K562 (cell line): ENCODE measurements around the gene FADD. TPM values are rescaled to one million over a fixed set of nuclear protein-coding genes. Genes with fewer than 3 reads are reported as not detected.

Experiments
- ATAC-seq: fragments of 200-7000 bp; cut with Tn5 transposase; 3 replicates; pipeline ENCODE4 v1.9.1; 2020; ENCODE audit warnings: moderate library complexity
- BruUV-seq: library from RNA; stranded (reverse); fragments of 400-500 nt; replicated peaks from 2 replicates; lab custom pipeline; 2021; lab: Mats Ljungman, UMichigan
- CTCF ChIA-PET: fragments of 300-600 bp; formaldehyde crosslinking; extraction: SDS; loops from one replicate; lab custom pipeline; 2021; ENCODE audit warnings: low intra/inter-chr PET ratio; lab: Yijun Ruan, JAX
- POLR2A ChIA-PET: fragments of 300-600, 350-650 bp; sonication (Branson Sonifier 250); formaldehyde crosslinking; extraction: SDS; loops from one replicate; lab custom pipeline; 2021; ENCODE audit warnings: antibody characterized with exemption, inconsistent platforms; lab: Yijun Ruan, JAX
- DNase-seq, 4 experiments: peaks; one replicate each; pipeline versions ENCODE4 v3.0.0 to v3.0.0-alpha.2; 2011 to 2018; ENCODE audit warnings: low spot score in 3 of 4, mixed read lengths in 3 of 4; ENCODE audit errors: extremely low read depth in 1 of 4
- FAIRE-seq: peaks from 2 replicates; lab custom pipeline; 2011; peaks lifted over from hg19 to GRCh38; lab: Jason Lieb, UNC
- H2AFZ ChIP-seq: 2 replicates; pipeline ENCODE4 v1.6.0; 2011; ENCODE audit warnings: low read depth, low read length, control low read depth, inconsistent platforms
- H3K27ac ChIP-seq: fragments of 200-600 bp; 3 replicates; pipeline ENCODE4 v1.8.0; 2011; ENCODE audit warnings: low read depth, mild to moderate bottlenecking, control low read depth, inconsistent platforms, low read length, moderate library complexity, mixed read lengths; ENCODE audit errors: extremely low read depth
- H3K27me3 ChIP-seq, 2 experiments: fragments of 300-600 bp in 1 of 2; 2 replicates in 1 of 2; 3 replicates in 1 of 2; pipeline versions ENCODE4 v1.6.0 to v1.8.0; 2011; ENCODE audit warnings: inconsistent platforms in 2 of 2, low read length in 2 of 2, mild to moderate bottlenecking in 1 of 2, mixed read lengths in 1 of 2, moderate library complexity in 1 of 2; ENCODE audit not compliant: control insufficient read depth in 2 of 2, insufficient read depth in 2 of 2
- H3K36me3 ChIP-seq: fragments of 300-600 bp; 3 replicates; pipeline ENCODE4 v1.8.0; 2011; ENCODE audit warnings: mild to moderate bottlenecking, low read length, inconsistent platforms; ENCODE audit not compliant: control insufficient read depth, insufficient read depth
- H3K4me1 ChIP-seq, 2 experiments: fragments of 200-600 bp in 1 of 2; replicated peaks in 1 of 2; 2 replicates in 1 of 2; 3 replicates in 1 of 2; pipeline versions ENCODE4 v1.5.1 to v1.8.0; 2011; ENCODE audit warnings: inconsistent platforms in 2 of 2, low read length in 2 of 2, mild to moderate bottlenecking in 1 of 2, mixed read lengths in 1 of 2, moderate library complexity in 1 of 2; ENCODE audit not compliant: control insufficient read depth in 2 of 2, insufficient read depth in 2 of 2
- H3K4me2 ChIP-seq: 2 replicates; pipeline ENCODE4 v1.6.1; 2011; ENCODE audit warnings: low read length, control low read depth, inconsistent platforms, mixed read lengths; ENCODE audit not compliant: insufficient read depth
- H3K4me3 ChIP-seq: fragments of 200-600 bp; sonication (generic), shearing (Covaris generic); 2 replicates; pipeline ENCODE4 v1.5.1; 2016; ENCODE audit warnings: control low read depth, inconsistent platforms
- H3K79me2 ChIP-seq: fragments of 200-600 bp; 3 replicates; pipeline ENCODE4 v1.8.0; 2011; ENCODE audit warnings: low read length, inconsistent platforms; ENCODE audit not compliant: control insufficient read depth, insufficient read depth
- H3K9ac ChIP-seq, 2 experiments: 2 replicates each; pipeline versions ENCODE4 v1.6.0 to v1.6.1; 2011; ENCODE audit warnings: low read depth in 2 of 2, low read length in 2 of 2, control low read depth in 1 of 2, inconsistent platforms in 1 of 2, mild to moderate bottlenecking in 1 of 2, mixed read lengths in 1 of 2; ENCODE audit not compliant: insufficient read depth in 1 of 2
- H3K9me1 ChIP-seq: one replicate; pipeline ENCODE4 v1.6.0; 2011; ENCODE audit warnings: inconsistent platforms, mild to moderate bottlenecking, low read length, moderate library complexity; ENCODE audit not compliant: control insufficient read depth, insufficient read depth
- H3K9me3 ChIP-seq: replicated peaks from 2 replicates; pipeline ENCODE4 v1.5.1; 2011; ENCODE audit warnings: low read depth, low read length, inconsistent platforms; ENCODE audit not compliant: control insufficient read depth, insufficient read depth
- H4K20me1 ChIP-seq: replicated peaks from 2 replicates; pipeline ENCODE4 v1.6.1; 2011; ENCODE audit warnings: low read length, inconsistent platforms, mixed read lengths; ENCODE audit not compliant: control insufficient read depth, insufficient read depth
- HNRNPH1 ChIP-seq: fragments of 200-400 bp; formaldehyde crosslinking; optimal IDR thresholded peaks from 2 replicates; pipeline ENCODE3; 2017; ENCODE audit warnings: low read depth, mild to moderate bottlenecking, low read length, moderate library complexity
- JUNB ChIP-seq: fragments of 450-650 bp; formaldehyde crosslinking; conservative IDR thresholded peaks from 2 replicates; pipeline ENCODE4 v1.4.0; 2020; ENCODE audit warnings: mild to moderate bottlenecking
- NFE2L1 ChIP-seq: fragments of 450-650 bp; IDR thresholded peaks from 2 replicates; pipeline ENCODE4 v1.6.1; 2016; ENCODE audit warnings: missing genetic modification characterization, low read depth, mild to moderate bottlenecking, missing compliant biosample characterization, moderate library complexity, borderline replicate concordance
- PKNOX1 ChIP-seq: fragments of 450-650 bp; IDR thresholded peaks from 2 replicates; pipeline ENCODE4 v1.6.1; 2016
- STAG1 ChIP-seq: sonication (generic); formaldehyde crosslinking; IDR thresholded peaks from 2 replicates; pipeline ENCODE4 v1.5.0; 2020; ENCODE audit warnings: missing genetic modification reagents, borderline replicate concordance
- TARDBP ChIP-seq: fragments of 450-650 bp; IDR thresholded peaks from 2 replicates; pipeline ENCODE4 v1.6.1; 2016
- TGIF2 ChIP-seq: sonication (generic); formaldehyde crosslinking; IDR thresholded peaks from 2 replicates; pipeline ENCODE4 v1.8.1; 2022; ENCODE audit warnings: mild to moderate bottlenecking, missing genetic modification reagents, moderate library complexity
- ZKSCAN3 ChIP-seq: fragments of 250-450 bp; sonication (Bioruptor Pico); IDR thresholded peaks from 2 replicates; pipeline ENCODE4 v1.4.0; 2020
- ZNF146 ChIP-seq: IDR thresholded peaks from one replicate; pipeline ENCODE4 v1.6.1; 2018; ENCODE audit warnings: missing compliant biosample characterization; ENCODE audit not compliant: unreplicated experiment
- WGBS: fragments of 100-300 bp; shearing (Covaris generic); methylation state at CpG from one replicate; pipeline ENCODE4 v1.1.6; 2016; ENCODE audit warnings: low coverage, mixed read lengths; ENCODE audit not compliant: insufficient coverage; ENCODE audit errors: missing lambda C conversion rate; 5-methylcytosine and 5-hydroxymethylcytosine counted together
- in situ Hi-C: fragments of 300-500 bp; cut with MboI; formaldehyde crosslinking; loops from 4 replicates; pipeline ENCODE4 v1.15.0; 2018; ENCODE audit warnings: inconsistent platforms, mixed read lengths
- intact Hi-C: fragments of 100-400 bp; cut with micrococcal nuclease; formaldehyde crosslinking; loops from 2 replicates; pipeline ENCODE4 v1.14.2; 2022
- polyA plus RNA-seq, 8 experiments: library from polyadenylated mRNA; depleted of rRNA in 4 of 8; stranded (reverse) in 5 of 8; unstranded in 3 of 8; fragments of >200 nt; fragmentation: Nextera tagmentation in 2 of 8; fragmentation: Illumina TruSeq in 1 of 8; extraction: Ambion mirVana in 2 of 8; extraction: Trizol in 1 of 8; gene quantifications; 2 replicates each; pipeline versions ENCODE4 v1.2.1 to v1.2.3, GENCODE V29; 2011 to 2014; ENCODE audit warnings: inconsistent platforms in 1 of 8, missing spikeins in 1 of 8
- total RNA-seq, 7 experiments: library from RNA; depleted of rRNA in 6 of 7; stranded (reverse); fragments of >200 nt in 6 of 7; fragmentation: Illumina TruSeq in 2 of 7; extraction: Trizol in 2 of 7; gene quantifications; 2 replicates each; pipeline versions ENCODE4 v1.2.1 to v1.2.3, GENCODE V29; 2011 to 2021; ENCODE audit warnings: low replicate concordance in 1 of 7
- TF ChIP-seq, protein P1 (sequence below): fragments of 200-600 bp; sonication (generic); IDR thresholded peaks from one replicate; pipeline ENCODE4 v1.6.1; 2012; ENCODE audit warnings: mild to moderate bottlenecking, low read depth, low read length, inconsistent platforms

Gene FADD
- total and polyA plus RNA-seq, 9 of the 15 experiments (the other 6 are each of a cell fraction or from before 2014, with no cell fraction given): 0.29 to 26.9 (median 20.4) TPM

GRCh38 chr11:70240337-70240736 is 37.2 kb downstream of the FADD start (continued):
- TF ChIP-seq HNRNPH1: no peak
- TF ChIP-seq STAG1 (CRISPR knock-in tag): no peak
- no peak for TF ChIP-seq PKNOX1
- no peak for TF ChIP-seq ZKSCAN3 (CRISPR knock-in tag)

- H3K79me2 ChIP-seq: no peaks in the 10 kb centered on the region
- in situ Hi-C loops: no loop called here
- no peak for DNase-seq
- ChIA-PET POLR2A (no interaction called here), CTCF (no interaction called here)
- 5% methylated on average over 3 of the region's 3 CpGs for WGBS
- no peaks in the 10 kb centered on the region for H3K9me1 ChIP-seq
- H3K36me3 ChIP-seq: no peaks in the 10 kb centered on the region
- no peak overlapping the region for H3K9ac ChIP-seq
- H4K20me1 ChIP-seq: no peaks in the 10 kb centered on the region
- H3K4me3 ChIP-seq: no peak overlapping the region
- peaks cover 24 to 52% of the 10 kb centered on the region in 2 experiments for H3K27me3 ChIP-seq
- H3K4me1 ChIP-seq: peaks cover 0 to 7% of the 10 kb centered on the region in 2 experiments; a peak in 3 of 5 replicates
- H3K4me2 ChIP-seq: no peak overlapping the region
- intact Hi-C loops: no loop called here
- ATAC-seq: no peak
- no peak overlapping the region for H2AFZ ChIP-seq
- BruUV-seq: no TSS peak
- FAIRE-seq: no peak
- no peaks in the 10 kb centered on the region for H3K9me3 ChIP-seq
- no peak overlapping the region for H3K27ac ChIP-seq
- TF ChIP-seq ZNF146 (CRISPR knock-in tag) (no peak), TARDBP (no peak), JUNB (CRISPR knock-in tag) (no peak), NFE2L1 (tag) (no peak), TGIF2 (CRISPR knock-in tag) (no peak)
- TF ChIP-seq, protein P1, sequence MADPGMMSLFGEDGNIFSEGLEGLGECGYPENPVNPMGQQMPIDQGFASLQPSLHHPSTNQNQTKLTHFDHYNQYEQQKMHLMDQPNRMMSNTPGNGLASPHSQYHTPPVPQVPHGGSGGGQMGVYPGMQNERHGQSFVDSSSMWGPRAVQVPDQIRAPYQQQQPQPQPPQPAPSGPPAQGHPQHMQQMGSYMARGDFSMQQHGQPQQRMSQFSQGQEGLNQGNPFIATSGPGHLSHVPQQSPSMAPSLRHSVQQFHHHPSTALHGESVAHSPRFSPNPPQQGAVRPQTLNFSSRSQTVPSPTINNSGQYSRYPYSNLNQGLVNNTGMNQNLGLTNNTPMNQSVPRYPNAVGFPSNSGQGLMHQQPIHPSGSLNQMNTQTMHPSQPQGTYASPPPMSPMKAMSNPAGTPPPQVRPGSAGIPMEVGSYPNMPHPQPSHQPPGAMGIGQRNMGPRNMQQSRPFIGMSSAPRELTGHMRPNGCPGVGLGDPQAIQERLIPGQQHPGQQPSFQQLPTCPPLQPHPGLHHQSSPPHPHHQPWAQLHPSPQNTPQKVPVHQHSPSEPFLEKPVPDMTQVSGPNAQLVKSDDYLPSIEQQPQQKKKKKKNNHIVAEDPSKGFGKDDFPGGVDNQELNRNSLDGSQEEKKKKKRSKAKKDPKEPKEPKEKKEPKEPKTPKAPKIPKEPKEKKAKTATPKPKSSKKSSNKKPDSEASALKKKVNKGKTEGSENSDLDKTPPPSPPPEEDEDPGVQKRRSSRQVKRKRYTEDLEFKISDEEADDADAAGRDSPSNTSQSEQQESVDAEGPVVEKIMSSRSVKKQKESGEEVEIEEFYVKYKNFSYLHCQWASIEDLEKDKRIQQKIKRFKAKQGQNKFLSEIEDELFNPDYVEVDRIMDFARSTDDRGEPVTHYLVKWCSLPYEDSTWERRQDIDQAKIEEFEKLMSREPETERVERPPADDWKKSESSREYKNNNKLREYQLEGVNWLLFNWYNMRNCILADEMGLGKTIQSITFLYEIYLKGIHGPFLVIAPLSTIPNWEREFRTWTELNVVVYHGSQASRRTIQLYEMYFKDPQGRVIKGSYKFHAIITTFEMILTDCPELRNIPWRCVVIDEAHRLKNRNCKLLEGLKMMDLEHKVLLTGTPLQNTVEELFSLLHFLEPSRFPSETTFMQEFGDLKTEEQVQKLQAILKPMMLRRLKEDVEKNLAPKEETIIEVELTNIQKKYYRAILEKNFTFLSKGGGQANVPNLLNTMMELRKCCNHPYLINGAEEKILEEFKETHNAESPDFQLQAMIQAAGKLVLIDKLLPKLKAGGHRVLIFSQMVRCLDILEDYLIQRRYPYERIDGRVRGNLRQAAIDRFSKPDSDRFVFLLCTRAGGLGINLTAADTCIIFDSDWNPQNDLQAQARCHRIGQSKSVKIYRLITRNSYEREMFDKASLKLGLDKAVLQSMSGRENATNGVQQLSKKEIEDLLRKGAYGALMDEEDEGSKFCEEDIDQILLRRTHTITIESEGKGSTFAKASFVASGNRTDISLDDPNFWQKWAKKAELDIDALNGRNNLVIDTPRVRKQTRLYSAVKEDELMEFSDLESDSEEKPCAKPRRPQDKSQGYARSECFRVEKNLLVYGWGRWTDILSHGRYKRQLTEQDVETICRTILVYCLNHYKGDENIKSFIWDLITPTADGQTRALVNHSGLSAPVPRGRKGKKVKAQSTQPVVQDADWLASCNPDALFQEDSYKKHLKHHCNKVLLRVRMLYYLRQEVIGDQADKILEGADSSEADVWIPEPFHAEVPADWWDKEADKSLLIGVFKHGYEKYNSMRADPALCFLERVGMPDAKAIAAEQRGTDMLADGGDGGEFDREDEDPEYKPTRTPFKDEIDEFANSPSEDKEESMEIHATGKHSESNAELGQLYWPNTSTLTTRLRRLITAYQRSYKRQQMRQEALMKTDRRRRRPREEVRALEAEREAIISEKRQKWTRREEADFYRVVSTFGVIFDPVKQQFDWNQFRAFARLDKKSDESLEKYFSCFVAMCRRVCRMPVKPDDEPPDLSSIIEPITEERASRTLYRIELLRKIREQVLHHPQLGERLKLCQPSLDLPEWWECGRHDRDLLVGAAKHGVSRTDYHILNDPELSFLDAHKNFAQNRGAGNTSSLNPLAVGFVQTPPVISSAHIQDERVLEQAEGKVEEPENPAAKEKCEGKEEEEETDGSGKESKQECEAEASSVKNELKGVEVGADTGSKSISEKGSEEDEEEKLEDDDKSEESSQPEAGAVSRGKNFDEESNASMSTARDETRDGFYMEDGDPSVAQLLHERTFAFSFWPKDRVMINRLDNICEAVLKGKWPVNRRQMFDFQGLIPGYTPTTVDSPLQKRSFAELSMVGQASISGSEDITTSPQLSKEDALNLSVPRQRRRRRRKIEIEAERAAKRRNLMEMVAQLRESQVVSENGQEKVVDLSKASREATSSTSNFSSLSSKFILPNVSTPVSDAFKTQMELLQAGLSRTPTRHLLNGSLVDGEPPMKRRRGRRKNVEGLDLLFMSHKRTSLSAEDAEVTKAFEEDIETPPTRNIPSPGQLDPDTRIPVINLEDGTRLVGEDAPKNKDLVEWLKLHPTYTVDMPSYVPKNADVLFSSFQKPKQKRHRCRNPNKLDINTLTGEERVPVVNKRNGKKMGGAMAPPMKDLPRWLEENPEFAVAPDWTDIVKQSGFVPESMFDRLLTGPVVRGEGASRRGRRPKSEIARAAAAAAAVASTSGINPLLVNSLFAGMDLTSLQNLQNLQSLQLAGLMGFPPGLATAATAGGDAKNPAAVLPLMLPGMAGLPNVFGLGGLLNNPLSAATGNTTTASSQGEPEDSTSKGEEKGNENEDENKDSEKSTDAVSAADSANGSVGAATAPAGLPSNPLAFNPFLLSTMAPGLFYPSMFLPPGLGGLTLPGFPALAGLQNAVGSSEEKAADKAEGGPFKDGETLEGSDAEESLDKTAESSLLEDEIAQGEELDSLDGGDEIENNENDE: no peak
These were observed 38.6 kb downstream of the FADD start for GRCh38 chr11:70241709-70242108.
